Neural progenitor cell (in vitro differentiated cells): ENCODE results near the gene MDN1. TPM values are rescaled to one million over a fixed set of nuclear protein-coding genes. Genes with fewer than 3 reads are reported as not detected.
"Not testable (repeated sequence)": the region's sequence is repeated elsewhere in the genome, so short reads cannot be mapped to it uniquely, and the experiment has no call there.

ENCODE experiments used
- DNase-seq: peaks from one replicate; pipeline ENCODE4 v3.0.0-alpha.2; 2016; ENCODE audit warnings: low spot score
- H2AFZ ChIP-seq: fragments of 200-600 bp; sonication (generic); replicated peaks from 2 replicates; pipeline ENCODE4 v1.6.1; 2016; ENCODE audit warnings: antibody characterized with exemption
- H3F3A ChIP-seq: fragments of 200-600 bp; sonication (generic); 2 replicates; pipeline ENCODE4 v1.6.1; 2016; ENCODE audit warnings: antibody characterized with exemption, low read depth
- H3K27ac ChIP-seq: fragments of 200-600 bp; sonication (generic); 2 replicates; pipeline ENCODE4 v1.5.1; 2016; ENCODE audit warnings: mild to moderate bottlenecking
- H3K27me3 ChIP-seq: fragments of 200-600 bp; sonication (generic); 2 replicates; pipeline ENCODE4 v1.6.1; 2016; ENCODE audit warnings: mild to moderate bottlenecking, moderate library complexity
- H3K36me3 ChIP-seq: fragments of 200-600 bp; sonication (generic); 2 replicates; pipeline ENCODE4 v1.5.1; 2016
- H3K4me1 ChIP-seq: fragments of 200-600 bp; sonication (generic); 2 replicates; pipeline ENCODE4 v1.6.1; 2016; ENCODE audit warnings: mixed run types
- H3K4me2 ChIP-seq: fragments of 200-600 bp; sonication (generic); 2 replicates; pipeline ENCODE4 v1.6.1; 2016
- H3K4me3 ChIP-seq: fragments of 200-600 bp; sonication (generic); 2 replicates; pipeline ENCODE4 v1.5.1; 2016
- H3K79me2 ChIP-seq: fragments of 200-600 bp; sonication (generic); 2 replicates; pipeline ENCODE4 v1.6.1; 2016; ENCODE audit warnings: low read depth
- H3K9ac ChIP-seq: fragments of 200-600 bp; sonication (generic); 2 replicates; pipeline ENCODE4 v1.6.1; 2016
- H3K9me3 ChIP-seq: fragments of 200-600 bp; sonication (generic); 2 replicates; pipeline ENCODE4 v1.5.1; 2016; ENCODE audit warnings: low read depth
- H4K20me1 ChIP-seq: fragments of 200-600 bp; sonication (generic); 2 replicates; pipeline ENCODE4 v1.6.1; 2016; ENCODE audit warnings: low read depth
- H3K27ac Mint-ChIP-seq: 3 replicates; pipeline ENCODE4 v1.8.0; 2021; ENCODE audit warnings: mixed read lengths
- H3K27me3 Mint-ChIP-seq: 2 replicates; pipeline ENCODE4 v1.8.0; 2022; ENCODE audit warnings: low read depth, mild to moderate bottlenecking, inconsistent platforms, moderate library complexity, mixed read lengths; ENCODE audit not compliant: insufficient read depth
- H3K36me3 Mint-ChIP-seq: 3 replicates; pipeline ENCODE4 v1.8.0; 2021; ENCODE audit warnings: mixed read lengths
- H3K4me1 Mint-ChIP-seq: 3 replicates; pipeline ENCODE4 v1.8.0; 2021; ENCODE audit warnings: mixed read lengths
- H3K4me3 Mint-ChIP-seq: 3 replicates; pipeline ENCODE4 v1.8.0; 2021; ENCODE audit warnings: mild to moderate bottlenecking, moderate library complexity, mixed read lengths
- H3K9me3 Mint-ChIP-seq: 3 replicates; pipeline ENCODE4 v1.8.0; 2020; ENCODE audit warnings: mixed read lengths
- EZH2 ChIP-seq: fragments of 200-600 bp; sonication (generic); IDR thresholded peaks from 2 replicates; pipeline ENCODE4 v1.6.1; 2017; ENCODE audit warnings: antibody characterized with exemption, mild to moderate bottlenecking, moderate library complexity
- EZH2phosphoT487 ChIP-seq: fragments of 200-600 bp; sonication (generic); IDR thresholded peaks from 2 replicates; pipeline ENCODE4 v1.6.1; 2017; ENCODE audit warnings: antibody characterized with exemption
- total RNA-seq: library from RNA; depleted of rRNA; stranded (reverse); fragments of >200 nt; gene quantifications from 2 replicates; pipeline ENCODE4 v1.2.3, GENCODE V29; 2015; ENCODE audit warnings: low replicate concordance
- TF ChIP-seq, protein P1 (sequence below): fragments of 200-600 bp; sonication (generic); IDR thresholded peaks from 2 replicates; pipeline ENCODE4 v1.5.1; 2017; ENCODE audit warnings: antibody characterized with exemption, mild to moderate bottlenecking

Gene MDN1
- total RNA-seq, 1 donor from 2014 or later: 40.7 TPM

DNA sequence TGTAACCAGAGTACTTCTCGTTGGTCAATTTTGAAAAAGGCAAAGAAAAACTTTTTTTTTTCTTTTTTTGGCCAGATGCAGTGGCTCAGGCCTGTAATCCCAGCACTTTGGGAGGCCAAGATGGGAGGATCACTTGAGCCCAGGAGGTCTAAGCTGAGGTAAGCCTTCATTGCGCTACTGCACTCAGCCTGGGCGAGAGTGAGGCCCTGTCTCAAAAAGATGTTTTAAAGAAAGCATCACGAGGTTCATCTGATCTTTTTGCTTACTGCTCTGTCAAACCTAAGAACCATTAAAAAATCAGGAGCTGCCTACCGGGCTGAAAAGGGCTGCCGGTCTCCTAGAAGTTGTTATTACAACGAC lies 181.7 kb downstream of the MDN1 start:
- Histone ChIP-seq H3K9me3 (no peaks in the 10 kb centered on the region), H3F3A (peaks cover 23% of the 10 kb centered on the region), H3K4me3 (peak overlapping the region; percentile 86), H3K4me2 (peak overlapping the region; percentile 97), H3K27ac (peak overlapping the region; percentile 59), H3K4me1 (peaks cover 11% of the 10 kb centered on the region), H4K20me1 (peaks cover 6% of the 10 kb centered on the region), H3K79me2 (peaks cover 31% of the 10 kb centered on the region), H3K36me3 (peaks cover 8% of the 10 kb centered on the region), H3K27me3 (no peaks in the 10 kb centered on the region), H2AFZ (peak overlapping the region; percentile 98), H3K9ac (peak overlapping the region; percentile 56)
- H3K4me1 Mint-ChIP-seq: peaks cover 25% of the 10 kb centered on the region
- H3K9me3 Mint-ChIP-seq: no peaks in the 10 kb centered on the region
- peaks cover 4% of the 10 kb centered on the region for H3K27me3 Mint-ChIP-seq
- H3K27ac Mint-ChIP-seq: peak overlapping the region; percentile 87
- H3K4me3 Mint-ChIP-seq: peak overlapping the region; percentile 93
- TF ChIP-seq, protein P1, sequence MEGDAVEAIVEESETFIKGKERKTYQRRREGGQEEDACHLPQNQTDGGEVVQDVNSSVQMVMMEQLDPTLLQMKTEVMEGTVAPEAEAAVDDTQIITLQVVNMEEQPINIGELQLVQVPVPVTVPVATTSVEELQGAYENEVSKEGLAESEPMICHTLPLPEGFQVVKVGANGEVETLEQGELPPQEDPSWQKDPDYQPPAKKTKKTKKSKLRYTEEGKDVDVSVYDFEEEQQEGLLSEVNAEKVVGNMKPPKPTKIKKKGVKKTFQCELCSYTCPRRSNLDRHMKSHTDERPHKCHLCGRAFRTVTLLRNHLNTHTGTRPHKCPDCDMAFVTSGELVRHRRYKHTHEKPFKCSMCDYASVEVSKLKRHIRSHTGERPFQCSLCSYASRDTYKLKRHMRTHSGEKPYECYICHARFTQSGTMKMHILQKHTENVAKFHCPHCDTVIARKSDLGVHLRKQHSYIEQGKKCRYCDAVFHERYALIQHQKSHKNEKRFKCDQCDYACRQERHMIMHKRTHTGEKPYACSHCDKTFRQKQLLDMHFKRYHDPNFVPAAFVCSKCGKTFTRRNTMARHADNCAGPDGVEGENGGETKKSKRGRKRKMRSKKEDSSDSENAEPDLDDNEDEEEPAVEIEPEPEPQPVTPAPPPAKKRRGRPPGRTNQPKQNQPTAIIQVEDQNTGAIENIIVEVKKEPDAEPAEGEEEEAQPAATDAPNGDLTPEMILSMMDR: no peak
- no peak for TF ChIP-seq EZH2
- H3K36me3 Mint-ChIP-seq: peaks cover 13% of the 10 kb centered on the region
- no peak for DNase-seq

DNA sequence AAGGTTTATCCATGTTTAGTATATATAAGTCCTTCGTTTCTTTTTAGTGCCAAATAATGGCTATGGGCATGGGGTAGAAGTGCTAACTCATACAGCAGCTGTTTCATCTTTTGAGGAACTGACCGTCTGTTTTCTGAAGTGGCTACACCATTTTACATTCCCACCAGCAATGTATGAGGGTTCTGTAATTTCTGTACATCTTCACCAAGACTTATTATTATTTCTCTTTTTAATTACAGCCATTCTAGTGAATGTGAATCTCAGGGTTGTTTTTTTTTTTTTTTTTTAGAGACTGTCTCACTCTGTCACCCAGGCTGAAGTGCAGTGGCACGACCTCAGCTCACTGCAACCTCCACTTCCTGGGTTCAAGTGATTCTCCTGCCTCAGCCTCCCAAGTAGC lies 183.2 kb downstream of the MDN1 start:
- H4K20me1 ChIP-seq, H3K27me3 ChIP-seq, H3K27ac Mint-ChIP-seq, H3K36me3 ChIP-seq, H3K27me3 Mint-ChIP-seq, H2AFZ ChIP-seq, H3K9me3 Mint-ChIP-seq, H3K4me3 ChIP-seq, H3K27ac ChIP-seq, H3K9me3 ChIP-seq, H3K4me3 Mint-ChIP-seq, DNase-seq, H3K9ac ChIP-seq, H3K4me2 ChIP-seq: not testable (repeated sequence)
- H3K4me1 Mint-ChIP-seq: peaks cover 25% of the 10 kb centered on the region
- peaks cover 12% of the 10 kb centered on the region for H3K36me3 Mint-ChIP-seq
- H3F3A ChIP-seq: peaks cover 27% of the 10 kb centered on the region
- peaks cover 11% of the 10 kb centered on the region for H3K4me1 ChIP-seq
- H3K79me2 ChIP-seq: peaks cover 28% of the 10 kb centered on the region

DNA sequence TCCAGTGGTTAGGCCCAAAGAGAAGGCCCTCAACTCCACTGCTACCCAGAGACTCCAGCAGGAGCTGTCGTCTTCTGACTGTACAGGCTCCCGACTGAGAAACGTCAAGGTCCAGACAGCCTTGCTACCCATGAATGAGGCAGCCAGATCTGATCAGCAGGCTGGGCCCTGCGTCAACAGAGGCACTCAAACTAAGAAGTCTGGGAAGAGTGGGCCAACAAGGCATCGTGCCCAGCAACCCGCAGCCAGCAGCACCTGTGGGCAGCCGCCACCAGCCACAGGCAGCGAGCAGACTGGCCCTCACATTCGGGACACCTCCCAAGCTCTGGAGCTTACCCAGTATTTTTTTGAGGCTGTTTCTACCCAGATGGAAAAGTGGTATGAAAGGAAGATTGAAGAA lies 189.1 kb downstream of the MDN1 start:
- H3K4me2 ChIP-seq: no peak overlapping the region
- no peak for TF ChIP-seq EZH2phosphoT487
- TF ChIP-seq, protein P1: no peak
- TF ChIP-seq EZH2: no peak
- H3K9me3 ChIP-seq: no peaks in the 10 kb centered on the region
- H3K9me3 Mint-ChIP-seq: no peaks in the 10 kb centered on the region
- no peak overlapping the region for H3K4me3 Mint-ChIP-seq
- H3K27me3 Mint-ChIP-seq: no peaks in the 10 kb centered on the region
- H3K27ac ChIP-seq: no peak overlapping the region
- H3K79me2 ChIP-seq: no peaks in the 10 kb centered on the region
- peaks cover 4% of the 10 kb centered on the region for H3K4me1 Mint-ChIP-seq
- no peaks in the 10 kb centered on the region for H3K27me3 ChIP-seq
- no peak for DNase-seq
- no peaks in the 10 kb centered on the region for H3K4me1 ChIP-seq
- peaks cover 28% of the 10 kb centered on the region for H3K36me3 Mint-ChIP-seq
- H3K36me3 ChIP-seq: peaks cover 9% of the 10 kb centered on the region
- H3F3A ChIP-seq: peaks cover 5% of the 10 kb centered on the region
- H2AFZ ChIP-seq: no peak overlapping the region
- H4K20me1 ChIP-seq: no peaks in the 10 kb centered on the region
- no peak overlapping the region for H3K9ac ChIP-seq
- H3K4me3 ChIP-seq: no peak overlapping the region
- no peak overlapping the region for H3K27ac Mint-ChIP-seq

DNA sequence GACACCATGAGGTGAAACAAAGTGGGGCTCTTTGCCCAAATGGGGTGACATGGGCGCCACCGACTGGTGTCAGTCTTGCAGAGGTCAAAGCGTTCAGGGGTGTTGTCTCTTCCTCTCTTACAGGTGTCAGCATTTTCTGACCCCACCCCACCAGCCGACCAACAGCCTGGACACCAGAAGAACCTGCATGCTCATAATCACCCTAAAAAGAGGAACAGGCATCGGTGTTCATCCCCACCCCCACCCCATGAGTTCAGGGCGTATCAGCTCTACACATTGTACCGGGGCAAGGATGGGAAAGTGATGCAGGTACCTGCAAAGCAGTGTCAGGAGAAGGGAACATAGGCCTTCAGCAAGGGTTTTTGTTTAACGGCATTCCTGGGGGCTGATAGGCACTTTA lies 195.8 kb downstream of the MDN1 start:
- Histone ChIP-seq H3K9me3 (no peaks in the 10 kb centered on the region), H3K27me3 (no peaks in the 10 kb centered on the region), H4K20me1 (no peaks in the 10 kb centered on the region), H2AFZ (no peak overlapping the region), H3K27ac (no peak overlapping the region), H3K4me2 (no peak overlapping the region), H3K36me3 (no peaks in the 10 kb centered on the region), H3K4me3 (no peak overlapping the region), H3K79me2 (no peaks in the 10 kb centered on the region), H3F3A (no peaks in the 10 kb centered on the region), H3K4me1 (no peaks in the 10 kb centered on the region), H3K9ac (no peak overlapping the region)
- Mint-ChIP-seq H3K36me3 (peaks cover 24% of the 10 kb centered on the region), H3K4me3 (no peak overlapping the region), H3K9me3 (no peaks in the 10 kb centered on the region), H3K4me1 (peaks cover 4% of the 10 kb centered on the region), H3K27ac (no peak overlapping the region), H3K27me3 (peaks cover 6% of the 10 kb centered on the region)
- no peak for TF ChIP-seq EZH2
- TF ChIP-seq, protein P1: no peak
- no peak for TF ChIP-seq EZH2phosphoT487
- no peak for DNase-seq
